SK-N-SH (cell line): ENCODE measurements around the gene CDH19. TPM values are rescaled to one million over a fixed set of nuclear protein-coding genes. Genes with fewer than 3 reads are reported as not detected.
"Not testable (repeated sequence)": the region's sequence is repeated elsewhere in the genome, so short reads cannot be mapped to it uniquely, and the experiment has no call there.

Source experiments
- CTCF ChIA-PET: fragments of 300-600, 350-600 bp; formaldehyde crosslinking; extraction: SDS; loops from one replicate; lab custom pipeline; 2021; lab: Yijun Ruan, JAX
- POLR2A ChIA-PET: fragments of 350-600 bp; sonication (Branson Sonifier 250); formaldehyde crosslinking; extraction: SDS; loops from one replicate; lab custom pipeline; 2020; ENCODE audit warnings: antibody characterized with exemption, inconsistent platforms; lab: Yijun Ruan, JAX
- DNase-seq: peaks from one replicate; pipeline ENCODE4 v3.0.0; 2012
- H2AFZ ChIP-seq: fragments of 200-600 bp; sonication (generic); 2 replicates; pipeline ENCODE4 v1.8.1; 2016; ENCODE audit warnings: antibody characterized with exemption, mild to moderate bottlenecking, low read depth
- H3F3A ChIP-seq: fragments of 200-600 bp; sonication (generic); replicated peaks from 2 replicates; pipeline ENCODE3; 2016; ENCODE audit warnings: antibody characterized with exemption, mild to moderate bottlenecking; ENCODE audit not compliant: insufficient read depth
- H3K27ac ChIP-seq, 2 experiments: fragments of 200-500 bp in 1 of 2; fragments of 200-600 bp in 1 of 2; sonication (Bioruptor generic) in 1 of 2; sonication (generic), shearing (Covaris generic) in 1 of 2; 2 replicates each; pipeline versions ENCODE4 v1.5.1 to v1.6.1; 2014 to 2016; ENCODE audit warnings: low read depth in 2 of 2, inconsistent platforms in 1 of 2, low read length in 1 of 2, mild to moderate bottlenecking in 1 of 2, mixed read lengths in 1 of 2
- H3K27me3 ChIP-seq: fragments of 200-600 bp; sonication (generic), shearing (Covaris generic); 2 replicates; pipeline ENCODE4 v1.6.1; 2016; ENCODE audit warnings: mixed run types; ENCODE audit not compliant: insufficient read depth
- H3K36me3 ChIP-seq, 2 experiments: fragments of 200-500 bp in 1 of 2; fragments of 200-600 bp in 1 of 2; sonication (Bioruptor generic) in 1 of 2; sonication (generic) in 1 of 2; replicated peaks in 1 of 2; 2 replicates each; pipeline versions ENCODE3 to v1.5.1; 2014 to 2016; ENCODE audit warnings: low read length in 1 of 2, mild to moderate bottlenecking in 1 of 2; ENCODE audit not compliant: insufficient read depth in 2 of 2, control insufficient read depth in 1 of 2
- H3K4me1 ChIP-seq, 2 experiments: fragments of 200-500 bp in 1 of 2; fragments of 200-600 bp in 1 of 2; sonication (Bioruptor generic) in 1 of 2; sonication (generic), shearing (Covaris generic) in 1 of 2; 2 replicates each; pipeline versions ENCODE4 v1.5.1 to v1.6.1; 2014 to 2016; ENCODE audit warnings: low read depth in 1 of 2, low read length in 1 of 2, mixed run types in 1 of 2; ENCODE audit not compliant: insufficient read depth in 2 of 2, control insufficient read depth in 1 of 2
- H3K4me2 ChIP-seq: fragments of 200-600 bp; sonication (generic), shearing (Covaris generic); 2 replicates; pipeline ENCODE4 v1.6.1; 2017; ENCODE audit warnings: mixed run types
- H3K4me3 ChIP-seq, 2 experiments: fragments of 200-500 bp in 1 of 2; fragments of 200-600 bp in 1 of 2; sonication (Bioruptor generic) in 1 of 2; sonication (generic), shearing (Covaris generic) in 1 of 2; 2 replicates each; pipeline versions ENCODE4 v1.5.1 to v1.8.1; 2014 to 2016; ENCODE audit warnings: low read depth in 2 of 2, inconsistent platforms in 1 of 2, low read length in 1 of 2, mild to moderate bottlenecking in 1 of 2, mixed read lengths in 1 of 2, moderate library complexity in 1 of 2
- H3K79me2 ChIP-seq: fragments of 200-600 bp; sonication (generic); 2 replicates; pipeline ENCODE4 v1.8.1; 2017; ENCODE audit warnings: mild to moderate bottlenecking; ENCODE audit not compliant: insufficient read depth
- H3K9ac ChIP-seq: fragments of 200-600 bp; sonication (generic); 2 replicates; pipeline ENCODE4 v1.6.1; 2017; ENCODE audit warnings: mixed run types
- H3K9me2 ChIP-seq: fragments of 200-600 bp; sonication (generic); 2 replicates; pipeline ENCODE4 v1.6.1; 2017; ENCODE audit warnings: mixed run types
- H3K9me3 ChIP-seq: fragments of 200-600 bp; sonication (generic); 2 replicates; pipeline ENCODE4 v1.6.1; 2017; ENCODE audit warnings: mixed run types, mild to moderate bottlenecking, moderate library complexity
- H4K20me1 ChIP-seq: fragments of 200-600 bp; sonication (generic); 2 replicates; pipeline ENCODE4 v1.6.1; 2017; ENCODE audit warnings: mild to moderate bottlenecking, mixed run types; ENCODE audit not compliant: insufficient read depth
- CHD2 ChIP-seq: fragments of 150-350 bp; IDR thresholded peaks from 2 replicates; pipeline ENCODE4 v1.6.1; 2018; ENCODE audit warnings: low read length; ENCODE audit not compliant: partially characterized antibody
- ELF1 ChIP-seq: IDR thresholded peaks from 2 replicates; pipeline ENCODE4 v1.4.0; 2012
- FOSL2 ChIP-seq: IDR thresholded peaks from 2 replicates; pipeline ENCODE4 v1.4.0; 2012; ENCODE audit warnings: low read depth, mild to moderate bottlenecking, moderate library complexity, borderline replicate concordance
- FOXJ3 ChIP-seq: sonication (generic); formaldehyde crosslinking; IDR thresholded peaks from 2 replicates; pipeline ENCODE4 v1.5.1; 2020; ENCODE audit warnings: mild to moderate bottlenecking, missing genetic modification reagents
- MEF2A ChIP-seq: IDR thresholded peaks from 2 replicates; pipeline ENCODE4 v1.4.0; 2012; ENCODE audit warnings: low read depth, borderline replicate concordance
- RCOR1 ChIP-seq: fragments of 150-350 bp; IDR thresholded peaks from 2 replicates; pipeline ENCODE4 v1.6.1; 2017; ENCODE audit warnings: antibody characterized with exemption, low read length
- REST ChIP-seq: IDR thresholded peaks from 2 replicates; pipeline ENCODE4 v1.6.1; 2012; ENCODE audit warnings: mild to moderate bottlenecking, low read depth, low read length, moderate library complexity
- TCF12 ChIP-seq: IDR thresholded peaks from 2 replicates; pipeline ENCODE4 v1.4.0; 2012
- USF1 ChIP-seq: IDR thresholded peaks from 2 replicates; pipeline ENCODE4 v1.4.0; 2012; ENCODE audit warnings: low read depth, borderline replicate concordance
- WGBS: methylation state at CpG from one replicate; pipeline ENCODE4 v1.1.6; 2017; ENCODE audit warnings: low lambda C conversion rate; 5-methylcytosine and 5-hydroxymethylcytosine counted together
- polyA plus RNA-seq, 3 experiments: library from polyadenylated mRNA; depleted of rRNA; stranded (reverse); fragments of >200 nt; gene quantifications; 2 replicates each; pipeline ENCODE4 v1.2.3, GENCODE V29; 2012
- TF ChIP-seq, protein P1 (sequence below): IDR thresholded peaks from 2 replicates; pipeline ENCODE4 v1.4.0; 2012; ENCODE audit warnings: low read depth
- TF ChIP-seq, protein P2 (sequence below): IDR thresholded peaks from 2 replicates; pipeline ENCODE4 v1.4.0; 2012; ENCODE audit warnings: low read depth, borderline replicate concordance
- TF ChIP-seq, protein P3 (sequence below): fragments of 200-600 bp; sonication (generic); IDR thresholded peaks from 2 replicates; pipeline ENCODE4 v1.6.1; 2017; ENCODE audit warnings: antibody characterized with exemption, mild to moderate bottlenecking, moderate library complexity
- TF ChIP-seq, protein P4 (sequence below): fragments of 150-350 bp; IDR thresholded peaks from 2 replicates; pipeline ENCODE4 v1.6.1; 2016; ENCODE audit warnings: mild to moderate bottlenecking, low read depth, low read length

CDH19 gene
- polyA plus RNA-seq, 1 of the 3 experiments (the other 2 are of a cell fraction): not detected

DNA sequence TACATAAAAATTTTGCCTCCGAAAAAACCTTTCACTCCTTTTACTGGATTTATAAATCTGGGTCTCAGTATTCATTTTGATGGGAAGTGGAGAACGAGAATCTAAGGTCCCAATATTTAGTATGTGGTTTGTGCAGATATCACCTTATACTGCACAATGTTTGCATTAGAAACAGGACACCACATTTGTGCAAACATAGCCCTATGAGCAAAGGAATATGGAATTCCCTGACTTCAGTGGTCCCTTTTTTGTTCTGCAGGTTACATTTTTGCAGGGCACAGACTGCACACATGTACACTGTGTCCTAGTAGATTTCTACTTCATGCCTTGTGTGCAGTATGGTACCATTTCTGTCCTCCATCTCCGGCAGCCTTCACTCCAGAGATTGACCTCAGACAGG is 130.0 kb downstream of the CDH19 start:
- no peak overlapping the region for H3K4me2 ChIP-seq
- no peaks in the 10 kb centered on the region for H3K36me3 ChIP-seq
- no peaks in the 10 kb centered on the region for H3K79me2 ChIP-seq
- H3K27me3 ChIP-seq: no peaks in the 10 kb centered on the region
- no peak overlapping the region for H2AFZ ChIP-seq
- H3K27ac ChIP-seq: no peak overlapping the region
- no peaks in the 10 kb centered on the region for H3K4me1 ChIP-seq
- WGBS: 31% methylated on average over 3 of the region's 3 CpGs
- no peaks in the 10 kb centered on the region for H4K20me1 ChIP-seq
- TF ChIP-seq, protein P1, sequence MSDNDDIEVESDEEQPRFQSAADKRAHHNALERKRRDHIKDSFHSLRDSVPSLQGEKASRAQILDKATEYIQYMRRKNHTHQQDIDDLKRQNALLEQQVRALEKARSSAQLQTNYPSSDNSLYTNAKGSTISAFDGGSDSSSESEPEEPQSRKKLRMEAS: no peak
- TF ChIP-seq MEF2A: no peak
- no peak for TF ChIP-seq FOXJ3 (CRISPR knock-in tag)
- no peak for TF ChIP-seq USF1
- no peak for TF ChIP-seq CHD2
- no peak for TF ChIP-seq FOSL2
- no peak for TF ChIP-seq ELF1
- no peak for TF ChIP-seq REST
- TF ChIP-seq, protein P2, sequence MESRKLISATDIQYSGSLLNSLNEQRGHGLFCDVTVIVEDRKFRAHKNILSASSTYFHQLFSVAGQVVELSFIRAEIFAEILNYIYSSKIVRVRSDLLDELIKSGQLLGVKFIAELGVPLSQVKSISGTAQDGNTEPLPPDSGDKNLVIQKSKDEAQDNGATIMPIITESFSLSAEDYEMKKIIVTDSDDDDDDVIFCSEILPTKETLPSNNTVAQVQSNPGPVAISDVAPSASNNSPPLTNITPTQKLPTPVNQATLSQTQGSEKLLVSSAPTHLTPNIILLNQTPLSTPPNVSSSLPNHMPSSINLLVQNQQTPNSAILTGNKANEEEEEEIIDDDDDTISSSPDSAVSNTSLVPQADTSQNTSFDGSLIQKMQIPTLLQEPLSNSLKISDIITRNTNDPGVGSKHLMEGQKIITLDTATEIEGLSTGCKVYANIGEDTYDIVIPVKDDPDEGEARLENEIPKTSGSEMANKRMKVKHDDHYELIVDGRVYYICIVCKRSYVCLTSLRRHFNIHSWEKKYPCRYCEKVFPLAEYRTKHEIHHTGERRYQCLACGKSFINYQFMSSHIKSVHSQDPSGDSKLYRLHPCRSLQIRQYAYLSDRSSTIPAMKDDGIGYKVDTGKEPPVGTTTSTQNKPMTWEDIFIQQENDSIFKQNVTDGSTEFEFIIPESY: no peak
- TF ChIP-seq, protein P3, sequence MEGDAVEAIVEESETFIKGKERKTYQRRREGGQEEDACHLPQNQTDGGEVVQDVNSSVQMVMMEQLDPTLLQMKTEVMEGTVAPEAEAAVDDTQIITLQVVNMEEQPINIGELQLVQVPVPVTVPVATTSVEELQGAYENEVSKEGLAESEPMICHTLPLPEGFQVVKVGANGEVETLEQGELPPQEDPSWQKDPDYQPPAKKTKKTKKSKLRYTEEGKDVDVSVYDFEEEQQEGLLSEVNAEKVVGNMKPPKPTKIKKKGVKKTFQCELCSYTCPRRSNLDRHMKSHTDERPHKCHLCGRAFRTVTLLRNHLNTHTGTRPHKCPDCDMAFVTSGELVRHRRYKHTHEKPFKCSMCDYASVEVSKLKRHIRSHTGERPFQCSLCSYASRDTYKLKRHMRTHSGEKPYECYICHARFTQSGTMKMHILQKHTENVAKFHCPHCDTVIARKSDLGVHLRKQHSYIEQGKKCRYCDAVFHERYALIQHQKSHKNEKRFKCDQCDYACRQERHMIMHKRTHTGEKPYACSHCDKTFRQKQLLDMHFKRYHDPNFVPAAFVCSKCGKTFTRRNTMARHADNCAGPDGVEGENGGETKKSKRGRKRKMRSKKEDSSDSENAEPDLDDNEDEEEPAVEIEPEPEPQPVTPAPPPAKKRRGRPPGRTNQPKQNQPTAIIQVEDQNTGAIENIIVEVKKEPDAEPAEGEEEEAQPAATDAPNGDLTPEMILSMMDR: no peak
- no peak for TF ChIP-seq TCF12
- TF ChIP-seq, protein P4, sequence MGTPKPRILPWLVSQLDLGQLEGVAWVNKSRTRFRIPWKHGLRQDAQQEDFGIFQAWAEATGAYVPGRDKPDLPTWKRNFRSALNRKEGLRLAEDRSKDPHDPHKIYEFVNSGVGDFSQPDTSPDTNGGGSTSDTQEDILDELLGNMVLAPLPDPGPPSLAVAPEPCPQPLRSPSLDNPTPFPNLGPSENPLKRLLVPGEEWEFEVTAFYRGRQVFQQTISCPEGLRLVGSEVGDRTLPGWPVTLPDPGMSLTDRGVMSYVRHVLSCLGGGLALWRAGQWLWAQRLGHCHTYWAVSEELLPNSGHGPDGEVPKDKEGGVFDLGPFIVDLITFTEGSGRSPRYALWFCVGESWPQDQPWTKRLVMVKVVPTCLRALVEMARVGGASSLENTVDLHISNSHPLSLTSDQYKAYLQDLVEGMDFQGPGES: no peak
- no peak for TF ChIP-seq RCOR1
- no peak for DNase-seq
- no peaks in the 10 kb centered on the region for H3F3A ChIP-seq
- H3K9me3 ChIP-seq: no peaks in the 10 kb centered on the region
- POLR2A ChIA-PET: no interaction called here
- H3K4me3 ChIP-seq: no peak overlapping the region
- no peak overlapping the region for H3K9ac ChIP-seq
- CTCF ChIA-PET: no interaction called here
- no peaks in the 10 kb centered on the region for H3K9me2 ChIP-seq

GRCh38 chr18:66466184-66466583 is 137.7 kb downstream of the CDH19 start:
- CTCF ChIA-PET, H3K4me3 ChIP-seq, H3F3A ChIP-seq, H3K27me3 ChIP-seq, H2AFZ ChIP-seq, H3K27ac ChIP-seq, H4K20me1 ChIP-seq, H3K9ac ChIP-seq, POLR2A ChIA-PET, H3K4me2 ChIP-seq, H3K36me3 ChIP-seq, H3K9me3 ChIP-seq, H3K4me1 ChIP-seq, H3K9me2 ChIP-seq, H3K79me2 ChIP-seq, DNase-seq: not testable (repeated sequence)
- 26% methylated on average over 5 of the region's 5 CpGs for WGBS
